Stromal cell of bone marrow (primary cell): ENCODE measurements around the gene PHETA2.

ENCODE experiments used
- DNase-seq: peaks from one replicate; pipeline ENCODE4 v3.0.0-alpha.2; 2012; ENCODE audit warnings: low read depth

Gene PHETA2, protein sequence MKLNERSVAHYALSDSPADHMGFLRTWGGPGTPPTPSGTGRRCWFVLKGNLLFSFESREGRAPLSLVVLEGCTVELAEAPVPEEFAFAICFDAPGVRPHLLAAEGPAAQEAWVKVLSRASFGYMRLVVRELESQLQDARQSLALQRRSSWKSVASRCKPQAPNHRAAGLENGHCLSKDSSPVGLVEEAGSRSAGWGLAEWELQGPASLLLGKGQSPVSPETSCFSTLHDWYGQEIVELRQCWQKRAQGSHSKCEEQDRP

DNA sequence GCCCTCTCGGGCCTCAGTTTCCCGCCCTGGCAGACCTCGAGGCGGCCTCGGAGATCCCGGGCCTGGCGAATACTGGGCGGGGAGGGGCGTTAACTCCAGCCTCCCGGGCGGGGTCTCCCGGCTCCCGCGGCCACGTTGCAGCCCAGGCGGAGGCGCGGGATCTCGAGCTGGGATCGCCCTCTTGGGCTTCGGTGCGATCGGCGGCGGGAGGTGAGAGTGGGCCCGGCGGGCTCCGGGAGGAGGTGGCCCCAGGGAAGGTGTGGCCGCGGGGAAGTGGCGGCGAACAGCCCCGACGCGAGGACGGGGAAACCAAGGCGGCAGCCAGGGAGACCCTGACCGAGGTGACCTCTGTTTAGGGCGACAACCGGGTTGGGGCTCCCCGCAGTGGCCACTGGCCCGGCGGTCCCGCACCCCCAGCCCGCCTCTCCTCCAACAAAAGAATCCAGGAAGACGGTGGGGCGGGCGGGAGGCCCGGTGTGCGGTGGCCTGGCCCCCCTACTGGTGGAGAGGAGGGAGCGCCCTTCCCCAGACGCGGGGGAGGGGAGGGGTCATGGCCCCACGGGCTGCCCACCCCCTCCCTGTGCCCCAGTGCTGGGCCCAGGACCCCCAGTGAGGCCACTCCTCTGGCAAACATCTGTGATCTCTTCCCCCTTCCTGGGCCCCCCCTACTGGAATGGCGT is at the start of gene PHETA2:
PHETA2 (plus strand) TSS at position 117 of the 680 bp plus-strand sequence. CDS start 3,046 bp downstream, outside the sequence.
- DNase-seq = peak; percentile 18

DNA sequence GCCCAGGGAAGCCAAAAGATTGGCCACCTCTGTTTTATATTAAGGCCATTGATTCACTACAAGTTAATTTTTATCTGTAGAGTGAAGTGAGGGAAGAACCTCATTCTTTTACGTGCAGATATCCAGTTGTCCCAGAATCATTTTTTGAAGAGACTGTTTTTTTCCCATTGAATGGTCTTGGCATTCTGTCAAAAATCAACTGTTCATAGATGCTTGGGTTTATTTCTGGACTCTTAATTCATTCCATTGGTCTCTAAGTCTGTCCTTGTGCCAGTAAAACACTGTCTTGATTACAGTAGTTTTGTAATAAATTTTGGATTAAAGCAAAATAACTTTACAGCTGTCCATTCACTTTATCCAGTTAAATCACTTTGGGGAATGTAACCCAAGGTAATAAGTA is 48.6 kb upstream of the PHETA2 start:
- no peak for DNase-seq

DNA sequence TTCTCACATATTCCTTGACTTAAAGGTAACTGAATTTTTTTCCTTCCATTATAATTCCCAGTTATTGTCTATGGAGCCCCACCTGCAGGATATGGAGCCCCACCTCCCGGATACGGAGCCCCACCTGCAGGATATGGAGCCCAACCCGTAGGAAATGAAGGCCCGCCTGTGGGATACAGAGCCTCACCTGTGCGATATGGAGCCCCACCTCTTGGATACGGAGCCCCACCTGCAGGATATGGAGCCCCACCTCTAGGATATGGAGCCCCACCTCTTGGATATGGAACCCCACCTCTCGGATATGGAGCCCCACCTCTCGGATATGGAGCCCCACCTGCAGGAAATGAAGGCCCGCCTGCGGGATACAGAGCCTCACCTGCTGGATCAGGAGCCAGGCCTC is 47.3 kb upstream of the PHETA2 start:
- no peak for DNase-seq

DNA sequence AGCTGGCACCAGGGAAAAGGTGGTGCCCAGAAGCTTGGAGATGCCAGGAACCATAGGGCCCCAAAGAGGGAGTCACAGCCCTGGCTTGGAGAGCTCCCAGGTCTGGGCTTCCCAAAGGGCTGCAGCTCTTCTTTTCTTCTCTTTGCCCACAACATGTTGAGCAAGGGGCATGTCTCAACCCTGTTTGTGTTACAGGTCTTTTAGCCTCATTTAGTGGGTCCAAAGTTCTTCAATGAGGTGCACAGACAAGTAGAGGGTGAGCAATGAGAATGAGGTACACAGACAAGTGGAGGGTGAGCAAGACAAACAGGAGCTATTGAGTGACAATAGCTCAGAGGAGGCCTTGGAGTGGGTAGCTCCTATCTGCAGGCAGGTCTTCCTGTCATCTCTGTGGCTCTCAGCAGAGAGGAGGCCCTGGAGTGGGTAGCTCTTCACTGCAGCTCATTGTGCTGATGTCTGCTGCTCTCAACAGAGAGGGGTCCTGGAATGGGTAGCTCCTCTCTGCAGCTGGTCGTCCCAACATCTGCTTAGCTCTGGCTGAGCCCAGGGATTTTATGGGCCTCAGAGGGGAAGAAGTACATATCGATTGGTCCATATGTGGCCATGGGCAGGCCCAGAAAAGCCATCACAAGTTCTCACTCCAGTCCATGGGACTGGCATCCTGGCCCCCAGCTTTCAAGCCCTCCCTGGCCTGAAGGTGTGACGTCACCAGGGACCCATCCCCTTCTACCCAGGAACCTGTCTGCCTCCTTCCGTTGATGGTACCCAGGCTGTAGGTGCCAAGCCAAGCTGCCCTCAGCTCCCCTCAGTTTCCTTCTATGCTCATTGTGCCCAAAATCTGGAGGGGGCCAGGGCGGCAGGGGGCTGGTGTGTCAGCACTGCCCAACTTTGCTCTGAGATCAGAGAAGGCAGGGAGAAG is 40.5 kb upstream of the PHETA2 start:
- no peak for DNase-seq

DNA sequence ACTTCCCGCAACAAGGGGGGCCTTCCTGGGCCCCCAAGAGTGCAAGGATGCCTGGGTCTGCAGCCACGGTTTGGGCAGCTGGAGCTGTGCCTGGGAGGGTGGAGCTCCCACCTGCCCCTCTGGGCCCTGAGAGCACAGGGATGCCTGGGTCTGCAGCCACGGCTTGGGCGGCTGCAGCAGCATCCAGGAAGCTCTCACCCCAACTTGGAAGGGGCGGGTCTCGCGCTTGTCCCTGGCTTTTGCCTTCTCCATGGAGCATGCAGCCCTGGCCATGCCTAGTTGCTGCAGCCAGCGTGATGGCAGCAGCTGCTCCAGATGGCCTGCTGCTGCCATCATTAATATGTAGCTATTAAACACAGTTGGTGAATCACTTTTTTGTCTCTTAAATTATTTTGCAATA is 38.8 kb upstream of the PHETA2 start:
- DNase-seq = no peak

DNA sequence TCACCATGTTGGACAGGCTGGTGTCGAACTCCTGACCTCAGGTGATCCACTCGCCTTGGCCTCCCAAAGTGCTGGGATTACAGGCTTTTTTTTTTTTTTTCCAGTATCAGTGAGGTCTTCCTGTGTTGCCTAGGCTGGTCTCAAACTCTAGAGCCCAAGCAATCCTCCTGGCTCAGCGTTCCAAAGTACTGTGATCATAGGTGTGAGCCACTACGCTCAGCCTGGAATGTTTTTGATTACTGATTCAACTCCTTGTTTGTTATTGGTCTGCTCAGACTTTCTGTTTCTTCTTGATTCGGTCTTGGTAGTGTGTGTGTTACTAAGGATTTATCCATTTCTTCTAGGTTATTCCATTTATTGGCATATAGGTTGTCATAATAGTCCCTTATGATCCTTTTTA is 34.8 kb upstream of the PHETA2 start:
- DNase-seq = no peak

DNA sequence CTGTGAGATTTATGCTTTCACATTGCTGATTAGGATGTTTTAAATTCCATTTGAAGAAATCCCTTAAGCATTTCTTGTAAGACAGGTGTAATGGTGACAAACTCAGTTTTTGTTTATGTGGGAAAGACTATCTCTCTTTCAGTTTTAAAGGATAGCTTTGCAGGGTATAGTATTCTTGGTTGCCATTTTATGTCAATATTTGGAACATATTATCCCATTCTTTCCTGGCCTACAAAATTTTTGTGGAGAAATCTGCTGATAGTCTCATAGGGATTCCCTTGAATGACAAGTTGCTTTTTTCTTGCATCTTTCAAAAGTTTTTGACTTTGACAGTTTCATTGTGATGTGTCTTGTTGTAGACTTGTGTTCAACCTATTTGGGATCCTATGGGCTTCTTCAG is 32.3 kb upstream of the PHETA2 start:
- DNase-seq = no peak

DNA sequence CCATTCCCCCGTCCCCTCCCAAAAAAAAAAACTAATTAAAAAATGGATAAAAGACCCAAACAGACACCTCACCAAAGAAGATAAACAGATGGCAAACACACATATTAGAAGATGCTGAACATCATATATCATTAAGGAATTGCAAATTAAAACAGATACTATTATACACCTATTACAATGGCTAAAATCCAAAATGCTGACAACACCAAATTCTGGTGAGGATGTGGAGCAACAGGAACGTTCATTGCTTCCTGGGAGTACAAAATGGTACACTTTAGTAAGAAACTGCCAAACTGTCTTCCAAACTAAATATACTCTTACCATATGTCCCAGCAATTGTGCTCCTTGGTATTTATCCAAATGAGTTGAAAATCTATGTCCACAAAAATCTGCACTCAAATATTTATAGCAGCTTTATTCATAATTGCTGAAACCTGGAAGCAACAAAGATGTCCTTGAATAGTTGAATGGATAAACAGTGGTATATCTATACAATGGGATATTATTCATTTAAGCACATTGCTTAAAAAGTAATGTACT is 23.3 kb upstream of the PHETA2 start:
- DNase-seq = no peak

DNA sequence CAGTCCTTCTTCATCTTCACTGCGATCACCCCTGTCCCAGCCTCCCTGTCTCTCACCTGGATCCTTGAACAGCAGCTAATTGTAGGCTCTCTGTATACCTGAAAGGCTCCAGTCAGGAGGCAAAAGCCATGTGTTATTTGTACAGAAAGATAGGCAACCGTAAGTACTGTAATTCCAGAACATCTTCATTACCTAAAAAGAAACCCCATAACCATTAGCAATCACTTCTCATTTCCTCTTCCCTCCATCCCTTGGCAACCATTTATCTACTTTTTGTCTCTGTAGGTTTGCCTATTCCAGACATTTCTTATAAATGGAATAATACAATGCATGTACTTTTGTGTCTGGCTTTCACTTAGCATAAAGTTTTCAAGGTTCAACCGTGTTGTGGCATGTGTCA is 21.3 kb upstream of the PHETA2 start:
- DNase-seq = no peak

DNA sequence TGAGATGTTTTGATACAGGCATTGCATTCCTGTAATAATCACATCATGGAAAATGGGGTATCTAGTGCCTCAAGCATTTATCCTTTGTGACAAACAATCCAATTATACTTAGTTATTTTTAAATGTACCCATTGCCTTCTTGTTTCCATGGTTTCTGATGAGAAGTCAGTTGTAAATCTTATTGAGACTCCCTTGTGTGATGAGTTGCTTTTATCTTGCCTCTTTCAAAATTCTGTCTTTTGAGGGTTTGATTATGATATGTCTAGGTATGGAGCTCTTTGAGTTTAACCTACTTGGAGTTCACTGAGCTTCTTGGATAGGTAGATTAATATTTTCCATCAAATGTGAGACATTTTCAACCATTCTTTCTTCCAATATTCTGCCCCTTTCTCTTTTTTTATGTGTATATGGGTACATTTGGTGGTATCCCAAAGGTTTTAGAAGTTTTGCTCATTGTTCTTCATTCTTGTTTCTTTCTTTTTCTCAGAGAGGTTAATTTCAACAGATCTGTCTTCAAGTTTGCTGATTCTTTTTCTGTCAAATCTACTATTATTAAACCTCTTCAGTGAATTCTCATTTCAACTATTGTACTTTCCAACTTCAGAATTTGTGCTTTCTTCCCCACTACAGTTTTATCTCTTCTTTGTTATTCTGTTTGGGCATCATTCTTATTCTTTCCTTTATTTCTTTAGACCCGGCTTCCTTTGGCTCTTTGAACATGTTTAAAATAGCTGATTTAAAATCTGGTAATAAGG is 17.1 kb upstream of the PHETA2 start:
- DNase-seq = no peak

DNA sequence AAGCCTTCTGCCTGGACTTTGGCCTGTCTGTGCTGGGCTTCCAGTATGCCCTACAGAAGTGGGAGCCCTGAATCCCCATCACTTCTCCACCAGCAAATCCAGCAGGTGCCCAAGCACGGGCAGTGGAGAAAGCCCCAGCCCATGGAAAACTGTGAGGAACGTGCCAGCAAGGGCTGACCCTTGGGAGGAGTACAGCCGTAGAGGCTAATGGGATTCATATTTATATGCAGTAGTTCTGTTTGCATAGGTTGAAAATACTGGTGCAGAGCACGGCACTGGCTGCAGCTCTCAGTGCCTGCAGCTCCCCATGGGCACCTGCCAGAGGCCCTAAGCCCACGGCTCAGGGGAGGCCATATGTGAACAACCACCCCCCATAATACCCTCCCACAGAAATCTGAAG is 13.6 kb upstream of the PHETA2 start:
- no peak for DNase-seq

DNA sequence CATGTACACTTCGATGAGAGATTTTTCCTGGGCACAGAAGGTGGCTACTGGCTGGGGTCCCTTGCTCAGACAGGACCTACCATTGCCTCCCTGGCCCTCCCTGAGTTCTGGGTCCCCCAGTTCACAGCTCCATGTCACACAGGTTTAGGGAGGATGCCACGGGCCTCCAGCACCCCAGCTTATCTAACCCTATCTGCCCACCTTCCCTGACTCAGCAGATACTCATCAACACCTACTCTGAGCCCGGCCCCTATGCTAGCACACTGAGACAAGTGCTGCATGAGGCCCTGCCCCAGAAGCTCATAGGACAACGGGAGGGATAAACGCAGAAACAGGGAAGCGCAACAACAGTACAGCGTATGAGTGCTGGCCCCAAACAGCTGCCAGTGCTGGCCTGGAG is 13.0 kb upstream of the PHETA2 start:
- no peak for DNase-seq

DNA sequence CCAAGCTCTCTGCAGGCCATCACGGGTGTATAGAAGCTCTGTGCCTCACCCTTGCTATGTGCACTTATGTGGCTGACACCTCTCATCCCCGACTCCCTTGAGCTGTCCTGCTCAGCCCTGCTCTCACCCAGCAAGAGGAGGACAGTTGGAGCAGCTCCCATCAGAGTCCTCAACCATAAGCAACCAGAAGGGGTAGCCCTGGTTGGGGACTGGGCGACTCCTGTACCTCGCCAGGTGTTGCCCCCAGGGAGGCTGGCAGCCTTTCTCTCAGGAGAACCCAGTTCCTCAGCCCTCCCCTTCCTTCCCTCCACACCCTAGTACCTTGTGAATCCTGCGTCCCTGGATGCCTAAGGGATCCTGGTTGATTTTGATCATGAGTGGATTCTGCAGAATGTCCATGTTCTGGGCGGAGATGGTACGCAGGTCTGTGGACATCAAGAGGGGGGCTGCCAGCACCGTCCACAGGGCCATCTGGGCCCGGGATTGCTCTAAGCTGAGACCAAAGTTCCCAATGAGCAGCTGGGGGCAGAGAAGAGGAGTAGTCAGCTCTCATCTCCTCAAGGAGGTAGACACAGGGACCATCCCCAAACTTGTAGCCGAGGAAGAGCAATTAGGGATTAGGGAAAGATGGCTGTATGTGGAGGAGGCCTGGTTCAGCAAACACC is 11.4 kb upstream of the PHETA2 start:
- no peak for DNase-seq

DNA sequence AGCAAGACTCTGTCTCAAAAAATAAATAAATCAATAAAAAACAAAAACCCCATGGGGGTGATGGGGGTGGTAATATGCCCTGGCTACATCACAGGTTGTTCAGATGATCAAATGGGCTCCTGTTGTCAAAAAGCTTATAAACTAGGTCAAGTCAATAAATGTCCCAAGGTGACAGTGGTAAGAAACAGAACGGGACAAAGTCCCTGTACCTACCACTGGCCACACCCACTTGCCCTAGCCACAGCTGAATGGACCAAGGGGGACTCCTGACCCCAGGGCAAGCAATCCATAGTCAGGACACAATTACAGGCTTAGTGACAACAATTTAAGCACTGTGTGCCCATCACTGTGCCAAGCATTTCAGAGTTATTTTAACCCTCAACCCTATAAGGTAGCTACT is 9.4 kb upstream of the PHETA2 start:
- no peak for DNase-seq

DNA sequence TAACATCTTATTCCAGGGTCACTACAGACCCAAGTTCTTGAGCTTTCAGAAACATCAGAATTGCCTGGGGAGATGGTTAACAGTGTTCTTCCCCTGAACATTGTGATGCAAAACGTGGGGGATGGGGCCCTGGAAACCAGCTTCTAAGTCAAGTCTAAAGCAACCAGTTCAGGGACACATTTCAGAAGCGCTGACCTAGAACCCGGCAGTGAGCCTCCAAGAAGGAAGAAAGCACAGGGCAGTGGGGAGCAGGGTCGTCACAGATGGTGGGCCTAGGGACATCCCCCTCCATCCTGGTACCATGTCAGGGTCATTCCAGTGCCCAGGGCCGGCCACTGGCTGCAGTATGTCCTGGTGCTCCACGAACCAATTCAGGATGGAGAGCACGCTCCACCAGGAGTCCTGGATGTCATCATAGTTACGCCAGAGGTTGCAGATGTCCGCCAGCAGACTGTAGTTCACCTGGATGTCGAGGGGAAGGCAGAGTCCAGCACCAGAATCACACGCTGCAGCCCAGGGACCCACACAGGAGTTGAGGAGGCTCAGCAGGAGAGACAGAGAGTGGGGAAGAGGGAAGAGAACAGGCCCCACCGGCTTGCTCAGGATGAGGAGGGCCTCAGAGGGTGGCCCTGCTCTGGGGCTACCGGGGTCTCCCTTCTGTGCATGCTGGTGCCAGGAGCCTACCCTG is 8.5 kb upstream of the PHETA2 start:
- DNase-seq = no peak

DNA sequence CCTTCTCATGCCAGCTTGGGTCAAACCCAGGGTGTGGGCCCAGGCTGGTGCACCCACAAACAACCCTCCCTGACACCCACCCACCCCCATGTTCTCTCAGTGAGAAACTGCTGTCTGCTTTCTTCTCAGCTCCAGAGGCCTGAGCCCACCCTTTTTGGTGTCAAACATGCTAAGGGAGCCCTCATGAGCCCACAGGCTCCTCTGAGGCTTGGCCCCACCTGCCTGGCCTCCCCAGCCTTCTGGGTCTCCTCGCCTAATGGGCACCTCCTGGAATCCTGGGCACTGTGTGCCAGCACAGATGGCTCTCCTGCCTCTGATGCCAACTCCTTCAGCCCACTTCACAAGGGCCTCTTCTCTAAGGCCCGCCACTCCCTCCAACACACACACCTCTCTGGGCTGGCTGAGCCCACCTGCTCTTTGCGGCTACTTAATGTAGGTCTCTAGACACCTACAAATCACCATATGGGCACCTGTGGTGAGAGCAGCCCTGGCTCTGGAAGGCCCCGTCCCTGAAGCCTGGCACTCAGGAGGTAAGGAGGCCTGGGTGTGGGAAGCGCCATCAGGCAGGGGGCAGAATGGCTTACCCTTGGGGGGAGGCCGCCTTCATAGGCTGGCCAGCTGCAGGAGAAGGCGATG is 7.8 kb upstream of the PHETA2 start:
- no peak for DNase-seq

DNA sequence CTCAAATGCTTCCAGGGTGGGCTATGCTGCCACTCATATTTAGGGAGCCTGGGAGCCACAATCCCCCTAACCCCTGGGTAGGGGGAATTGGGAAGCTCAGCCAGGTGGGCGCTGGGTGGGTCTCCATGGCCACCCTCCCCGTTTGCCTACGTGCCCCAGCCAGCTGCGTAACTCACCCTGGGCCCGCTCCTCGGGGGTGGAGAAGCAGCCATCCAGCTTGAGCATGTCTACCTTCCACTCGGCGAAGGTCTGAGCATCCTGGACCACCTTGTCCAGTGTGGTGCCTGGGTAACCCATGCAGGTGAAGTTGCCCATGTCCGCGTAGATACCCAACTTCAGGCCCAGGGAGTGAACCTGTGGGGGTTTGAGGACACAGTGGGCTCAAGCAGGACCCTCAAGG is 7.1 kb upstream of the PHETA2 start:
- no peak for DNase-seq

DNA sequence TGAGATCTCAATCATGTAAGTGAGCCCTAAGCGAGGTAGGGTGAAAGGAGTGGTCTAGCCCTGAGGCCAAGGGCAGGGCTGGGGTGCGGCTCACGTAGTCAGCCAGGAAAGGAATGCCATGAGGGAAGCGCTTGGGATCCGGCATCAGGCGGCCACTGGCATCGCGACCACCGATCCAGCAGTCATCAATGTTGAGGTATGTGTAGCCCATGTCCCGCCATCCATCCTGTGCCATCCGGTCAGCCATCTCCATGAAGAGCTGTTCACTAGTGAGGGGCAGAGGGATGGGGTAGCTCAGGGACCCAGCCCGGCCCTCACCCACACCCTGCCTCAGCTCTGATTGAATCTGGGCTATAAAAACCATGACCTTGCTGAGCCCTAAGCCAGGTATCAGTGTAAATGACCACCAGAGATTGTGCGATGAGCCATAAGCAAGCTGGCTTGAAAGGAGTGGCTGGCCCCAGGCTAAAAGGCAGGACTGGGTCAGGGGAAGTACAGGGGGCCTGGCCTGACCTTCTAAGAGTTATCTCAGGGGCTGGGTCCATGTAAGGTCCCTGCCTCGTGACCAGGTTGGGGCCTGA is 6.3 kb upstream of the PHETA2 start:
- no peak for DNase-seq

DNA sequence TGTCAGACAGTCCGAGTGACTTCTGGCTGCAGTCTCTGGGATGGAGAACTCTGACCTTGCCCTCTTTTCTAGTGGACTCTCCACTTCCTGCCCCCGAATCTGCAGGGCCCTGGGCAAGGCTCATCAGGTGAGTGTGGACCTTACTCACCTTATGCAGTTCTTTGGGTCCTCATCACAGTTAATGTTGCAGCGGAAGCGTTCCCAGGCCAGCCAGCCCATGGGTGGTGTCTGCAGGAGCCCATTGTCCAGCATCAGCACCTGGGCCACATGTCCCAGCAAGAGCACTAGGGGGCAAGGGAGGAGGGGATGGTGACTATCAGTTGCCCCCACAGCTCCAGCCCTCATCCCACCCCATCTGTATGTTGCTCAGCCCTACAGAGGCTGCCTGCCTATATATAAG is 5.8 kb upstream of the PHETA2 start:
- DNase-seq = no peak
